H9 (cell line): ENCODE results near the gene CAPN9. TPM values are rescaled to one million over a fixed set of nuclear protein-coding genes. Genes with fewer than 3 reads are reported as not detected.

Experiments used
- DNase-seq: peaks from one replicate; pipeline ENCODE4 v3.0.0-alpha.2; 2017
- H2AFZ ChIP-seq: one replicate; pipeline ENCODE4 v1.6.1; 2013; ENCODE audit warnings: mild to moderate bottlenecking, low read length, control low read depth, moderate library complexity
- H2AK5ac ChIP-seq: 2 replicates; pipeline ENCODE4 v1.6.1; 2013; ENCODE audit warnings: low read length, control low read depth, mixed read lengths; ENCODE audit not compliant: insufficient read length
- H2BK120ac ChIP-seq: one replicate; pipeline ENCODE4 v1.6.1; 2013; ENCODE audit warnings: low read depth, mild to moderate bottlenecking, low read length, control low read depth, inconsistent platforms; ENCODE audit not compliant: poor library complexity, severe bottlenecking
- H2BK12ac ChIP-seq: 2 replicates; pipeline ENCODE4 v1.6.1; 2013; ENCODE audit warnings: low read length, control low read depth, mixed read lengths, low read depth; ENCODE audit not compliant: insufficient read length
- H2BK15ac ChIP-seq: 2 replicates; pipeline ENCODE4 v1.6.1; 2013; ENCODE audit warnings: low read depth, low read length, control low read depth
- H2BK20ac ChIP-seq: one replicate; pipeline ENCODE4 v1.6.1; 2013; ENCODE audit warnings: low read depth, mild to moderate bottlenecking, low read length, control low read depth, inconsistent platforms; ENCODE audit not compliant: poor library complexity, severe bottlenecking
- H2BK5ac ChIP-seq: 2 replicates; pipeline ENCODE4 v1.6.1; 2013; ENCODE audit warnings: low read length, control low read depth, mixed read lengths; ENCODE audit not compliant: insufficient read length
- H3K14ac ChIP-seq: 2 replicates; pipeline ENCODE4 v1.6.1; 2013; ENCODE audit warnings: low read length, control low read depth; ENCODE audit not compliant: insufficient read depth
- H3K18ac ChIP-seq: 2 replicates; pipeline ENCODE4 v1.6.1; 2013; ENCODE audit warnings: low read depth, mild to moderate bottlenecking, mixed read lengths, low read length, control low read depth; ENCODE audit not compliant: insufficient read length
- H3K23ac ChIP-seq: 2 replicates; pipeline ENCODE4 v1.6.1; 2013; ENCODE audit warnings: low read length, control low read depth, mixed read lengths, low read depth; ENCODE audit not compliant: insufficient read length
- H3K23me2 ChIP-seq: 2 replicates; pipeline ENCODE4 v1.6.1; 2013; ENCODE audit warnings: low read depth, mild to moderate bottlenecking, mixed read lengths, low read length, control low read depth; ENCODE audit not compliant: insufficient read length, poor library complexity, severe bottlenecking
- H3K27ac ChIP-seq: 2 replicates; pipeline ENCODE4 v1.5.1; 2013; ENCODE audit warnings: low read length, control low read depth, mixed read lengths, low read depth; ENCODE audit not compliant: insufficient read length
- H3K27me3 ChIP-seq: 2 replicates; pipeline ENCODE4 v1.6.1; 2013; ENCODE audit warnings: low read length, control low read depth, inconsistent platforms; ENCODE audit not compliant: insufficient read depth
- H3K4ac ChIP-seq: 2 replicates; pipeline ENCODE4 v1.6.1; 2013; ENCODE audit warnings: low read depth, mild to moderate bottlenecking, control low read depth, inconsistent platforms, low read length, moderate library complexity
- H3K4me1 ChIP-seq: 2 replicates; pipeline ENCODE4 v1.6.1; 2013; ENCODE audit warnings: low read length, control low read depth, inconsistent platforms; ENCODE audit not compliant: insufficient read depth
- H3K4me2 ChIP-seq: 2 replicates; pipeline ENCODE4 v1.6.1; 2013; ENCODE audit warnings: low read length, control low read depth, mixed read lengths; ENCODE audit not compliant: insufficient read length, insufficient read depth
- H3K56ac ChIP-seq: 2 replicates; pipeline ENCODE4 v1.6.1; 2013; ENCODE audit warnings: low read depth, mild to moderate bottlenecking, mixed read lengths, low read length, control low read depth; ENCODE audit not compliant: insufficient read length
- H3K79me1 ChIP-seq: 2 replicates; pipeline ENCODE4 v1.6.1; 2013; ENCODE audit warnings: low read depth, mild to moderate bottlenecking, moderate library complexity, low read length, control low read depth, inconsistent platforms; ENCODE audit not compliant: insufficient read depth, poor library complexity, severe bottlenecking
- H3K79me2 ChIP-seq: 2 replicates; pipeline ENCODE4 v1.6.1; 2013; ENCODE audit warnings: low read length, control low read depth, inconsistent platforms; ENCODE audit not compliant: insufficient read depth
- H3K9ac ChIP-seq: 2 replicates; pipeline ENCODE4 v1.6.1; 2013; ENCODE audit warnings: low read length, control low read depth, mixed read lengths; ENCODE audit not compliant: insufficient read length; ENCODE audit errors: extremely low read depth
- H3K9me3 ChIP-seq: one replicate; pipeline ENCODE4 v1.6.1; 2013; ENCODE audit warnings: low read depth, low read length, inconsistent platforms; ENCODE audit not compliant: control insufficient read depth
- H3T11ph ChIP-seq: one replicate; pipeline ENCODE4 v1.6.1; 2013; ENCODE audit warnings: mild to moderate bottlenecking, low read length, control low read depth, inconsistent platforms
- H4K20me1 ChIP-seq: one replicate; pipeline ENCODE4 v1.6.1; 2013; ENCODE audit not compliant: control insufficient read depth, insufficient read length, insufficient read depth
- H4K5ac ChIP-seq: 2 replicates; pipeline ENCODE4 v1.6.1; 2013; ENCODE audit warnings: low read depth, mild to moderate bottlenecking, mixed read lengths, low read length, control low read depth; ENCODE audit not compliant: insufficient read length
- H4K8ac ChIP-seq: replicated peaks from 2 replicates; pipeline ENCODE4 v1.6.1; 2013; ENCODE audit warnings: low read length, control low read depth, mixed read lengths, low read depth; ENCODE audit not compliant: insufficient read length
- H4K91ac ChIP-seq: 2 replicates; pipeline ENCODE4 v1.6.1; 2013; ENCODE audit warnings: low read depth, mild to moderate bottlenecking, moderate library complexity, mixed read lengths, low read length, control low read depth; ENCODE audit not compliant: insufficient read length
- H3K27ac Mint-ChIP-seq, 3 experiments: 2 replicates in 2 of 3; 3 replicates in 1 of 3; pipeline ENCODE4 v1.8.0; 2020 to 2021; ENCODE audit warnings: mixed read lengths in 3 of 3, mild to moderate bottlenecking in 1 of 3, moderate library complexity in 1 of 3
- H3K27me3 Mint-ChIP-seq: 2 replicates; pipeline ENCODE4 v1.8.0; 2021; ENCODE audit warnings: low read depth, mild to moderate bottlenecking, moderate library complexity, mixed read lengths
- H3K36me3 Mint-ChIP-seq, 3 experiments: 2 replicates in 2 of 3; 3 replicates in 1 of 3; pipeline ENCODE4 v1.8.0; 2020 to 2021; ENCODE audit warnings: low read depth in 3 of 3, mixed read lengths in 3 of 3; ENCODE audit not compliant: insufficient read depth in 1 of 3
- H3K4me1 Mint-ChIP-seq, 2 experiments: 2 replicates each; pipeline ENCODE4 v1.8.0; 2020; ENCODE audit warnings: mixed read lengths in 2 of 2
- H3K4me3 Mint-ChIP-seq, 2 experiments: 2 replicates in 1 of 2; 3 replicates in 1 of 2; pipeline ENCODE4 v1.8.0; 2020 to 2021; ENCODE audit warnings: mild to moderate bottlenecking in 2 of 2, mixed read lengths in 2 of 2, moderate library complexity in 1 of 2
- H3K9me3 Mint-ChIP-seq, 2 experiments: 2 replicates in 1 of 2; 3 replicates in 1 of 2; pipeline ENCODE4 v1.8.0; 2020; ENCODE audit warnings: mild to moderate bottlenecking in 2 of 2, mixed read lengths in 2 of 2, moderate library complexity in 1 of 2
- CTCF ChIP-seq: fragments of 200-600 bp; sonication (generic); conservative IDR thresholded peaks from 3 replicates; pipeline ENCODE4 v1.8.0; 2021; ENCODE audit warnings: antibody characterized with exemption, mild to moderate bottlenecking
- WGBS: extraction: QIAGEN DNeasy Blood & Tissue Kit; methylation state at CpG from one replicate; pipeline ENCODE4 v1.1.7; 2013; ENCODE audit warnings: missing lambda C conversion rate, low lambda C conversion rate, mixed read lengths; ENCODE audit not compliant: insufficient read length; ENCODE audit errors: extremely low coverage; 5-methylcytosine and 5-hydroxymethylcytosine counted together
- total RNA-seq: library from RNA; stranded (reverse); gene quantifications from 2 replicates; pipeline ENCODE4 v1.2.1, GENCODE V29; 2021

Gene CAPN9
- total RNA-seq, 1 experiment from 2014 or later: 0.22 TPM

GRCh38 chr1:230761443-230762167, 14.4 kb downstream of the CAPN9 start:
- Histone ChIP-seq H3K27me3 (no peaks in the 10 kb centered on the region), H2BK20ac (no peak overlapping the region), H3K4me1 (no peaks in the 10 kb centered on the region), H2BK12ac (no peak overlapping the region), H3T11ph (no peak overlapping the region), H2BK5ac (no peak overlapping the region), H2AK5ac (no peak overlapping the region), H4K20me1 (no peaks in the 10 kb centered on the region), H3K14ac (no peak overlapping the region; the same call in 1 of the 2 replicates), H3K4ac (no peak overlapping the region), H3K9ac (no peak overlapping the region), H2AFZ (no peak overlapping the region), H4K91ac (no peak overlapping the region), H3K56ac (no peak overlapping the region), H3K18ac (no peak overlapping the region), H2BK120ac (no peak overlapping the region), H2BK15ac (no peak overlapping the region), H3K79me1 (no peaks in the 10 kb centered on the region), H3K79me2 (no peaks in the 10 kb centered on the region), H4K8ac (no peak overlapping the region), H3K27ac (no peak overlapping the region), H3K9me3 (no peaks in the 10 kb centered on the region), H3K23me2 (no peaks in the 10 kb centered on the region), H3K4me2 (no peak overlapping the region), H3K23ac (no peak overlapping the region), H4K5ac (no peak overlapping the region)
- Mint-ChIP-seq H3K4me3 (no peak overlapping the region), H3K27ac (peak overlapping the region in 1 of 3 experiments; percentile 66; a peak in 2 of 7 replicates), H3K9me3 (peaks cover 2% of the 10 kb centered on the region in 2 experiments; a peak in 3 of 5 replicates), H3K4me1 (peaks cover 0 to 5% of the 10 kb centered on the region in 2 experiments; a peak in 2 of 4 replicates), H3K36me3 (no peaks in the 10 kb centered on the region), H3K27me3 (peaks cover 48% of the 10 kb centered on the region)
- WGBS: no CpG with 5 or more reads among the region's 8 CpGs
- no peak for DNase-seq
- TF ChIP-seq CTCF: no peak
